ENCODE measurements around the gene BPIFA3.

Gene BPIFA3

DNA sequence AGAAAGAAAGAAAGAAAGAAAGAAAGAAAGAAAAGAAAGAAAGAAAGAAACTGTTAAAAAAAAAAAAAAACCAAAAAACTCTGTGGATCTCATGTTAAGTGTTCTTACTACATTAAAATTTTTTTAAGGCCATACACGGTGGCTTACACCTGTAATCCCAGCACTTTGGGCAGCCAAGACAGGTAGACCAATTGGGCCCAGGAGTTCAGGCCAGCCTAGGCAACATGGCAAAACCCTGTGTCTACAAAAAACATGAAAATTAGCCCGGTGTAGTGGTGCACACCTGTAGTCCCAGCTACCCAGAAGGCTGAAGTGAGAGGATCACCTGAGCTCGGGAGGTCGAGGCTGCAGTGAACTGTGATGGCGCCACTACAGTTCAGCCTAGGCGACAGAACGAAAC lies 14.1 kb downstream of the BPIFA3 start:
- H3K4me1 ChIP-seq (ENCODE audit: insufficient read depth, low read length, poor library complexity, severe bottlenecking) = peaks cover 5% of the 10 kb centered on the region

DNA sequence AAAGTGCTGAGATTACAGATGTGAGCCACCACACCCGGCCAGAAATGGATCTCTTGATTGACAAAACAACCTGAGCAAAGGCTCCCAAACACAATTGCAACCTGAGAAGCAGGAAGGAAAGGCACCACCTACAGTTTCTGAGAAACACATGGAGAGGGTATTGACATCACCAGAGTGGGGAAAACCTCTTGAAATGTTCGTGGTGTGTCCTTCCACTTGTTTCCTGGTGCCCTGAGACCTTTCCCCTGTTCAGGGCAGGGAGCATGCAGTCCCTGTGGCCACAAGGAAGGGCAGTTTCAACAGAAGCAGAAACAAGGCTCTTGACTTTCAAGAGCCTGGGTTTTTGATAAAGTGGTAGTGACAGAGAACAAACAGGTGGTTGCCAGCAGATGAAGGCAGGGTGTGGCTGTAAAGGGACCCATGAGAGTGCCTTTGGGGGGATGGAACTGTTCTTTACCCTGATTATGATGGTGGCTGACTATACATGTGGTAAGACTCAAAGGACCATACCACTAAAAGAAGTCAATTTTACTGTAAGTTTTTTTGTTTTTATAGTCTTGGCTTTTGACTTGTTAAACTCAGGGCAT lies 15.4 kb downstream of the BPIFA3 start:
- no peaks in the 10 kb centered on the region for H4K20me1 ChIP-seq (ENCODE audit: insufficient read depth, low read length, poor library complexity, severe bottlenecking)
- no peaks in the 10 kb centered on the region for H3K36me3 ChIP-seq (ENCODE audit: insufficient read depth, low read length)
- H3F3A ChIP-seq (ENCODE audit: low read depth) = no peaks in the 10 kb centered on the region
- TF ChIP-seq, protein P1, sequence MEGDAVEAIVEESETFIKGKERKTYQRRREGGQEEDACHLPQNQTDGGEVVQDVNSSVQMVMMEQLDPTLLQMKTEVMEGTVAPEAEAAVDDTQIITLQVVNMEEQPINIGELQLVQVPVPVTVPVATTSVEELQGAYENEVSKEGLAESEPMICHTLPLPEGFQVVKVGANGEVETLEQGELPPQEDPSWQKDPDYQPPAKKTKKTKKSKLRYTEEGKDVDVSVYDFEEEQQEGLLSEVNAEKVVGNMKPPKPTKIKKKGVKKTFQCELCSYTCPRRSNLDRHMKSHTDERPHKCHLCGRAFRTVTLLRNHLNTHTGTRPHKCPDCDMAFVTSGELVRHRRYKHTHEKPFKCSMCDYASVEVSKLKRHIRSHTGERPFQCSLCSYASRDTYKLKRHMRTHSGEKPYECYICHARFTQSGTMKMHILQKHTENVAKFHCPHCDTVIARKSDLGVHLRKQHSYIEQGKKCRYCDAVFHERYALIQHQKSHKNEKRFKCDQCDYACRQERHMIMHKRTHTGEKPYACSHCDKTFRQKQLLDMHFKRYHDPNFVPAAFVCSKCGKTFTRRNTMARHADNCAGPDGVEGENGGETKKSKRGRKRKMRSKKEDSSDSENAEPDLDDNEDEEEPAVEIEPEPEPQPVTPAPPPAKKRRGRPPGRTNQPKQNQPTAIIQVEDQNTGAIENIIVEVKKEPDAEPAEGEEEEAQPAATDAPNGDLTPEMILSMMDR (conservative IDR thresholded peaks at IDR 0.05; ENCODE audit: low read length) = no peak
- TF ChIP-seq EZH2phosphoT487 (IDR thresholded peaks at IDR 0.05; ENCODE audit: borderline replicate concordance) = no peak
- no peaks in the 10 kb centered on the region for H3K9me2 ChIP-seq (replicated peaks; ENCODE audit: low read depth, low read length)
- H3K9ac ChIP-seq (ENCODE audit: low read depth, low read length, poor library complexity, severe bottlenecking) = no peak overlapping the region
- H3K4me1 ChIP-seq (ENCODE audit: insufficient read depth, low read length, poor library complexity, severe bottlenecking) = peaks cover 5% of the 10 kb centered on the region
- no peaks in the 10 kb centered on the region for H3K27me3 ChIP-seq (ENCODE audit: insufficient read depth, low read length, poor library complexity, severe bottlenecking)
- no peak overlapping the region for H3K4me2 ChIP-seq (ENCODE audit: low read depth, low read length, poor library complexity, severe bottlenecking)
- no peak overlapping the region for H3K4me3 ChIP-seq (ENCODE audit: low read length, poor library complexity, severe bottlenecking)
- no peak overlapping the region for H2AFZ ChIP-seq (ENCODE audit: low read length)
- H3K9me3 ChIP-seq (ENCODE audit: insufficient read depth, low read depth, low read length) = no peaks in the 10 kb centered on the region
- no peaks in the 10 kb centered on the region for H3K79me2 ChIP-seq (ENCODE audit: insufficient read depth, low read length)

More for the DNA sequence above, 14.1 kb downstream of the BPIFA3 start:
- no peaks in the 10 kb centered on the region for H4K20me1 ChIP-seq (ENCODE audit: insufficient read depth, low read length, poor library complexity, severe bottlenecking)
- no peaks in the 10 kb centered on the region for H3K9me2 ChIP-seq (replicated peaks; ENCODE audit: low read depth, low read length)
- TF ChIP-seq, protein P1 (conservative IDR thresholded peaks at IDR 0.05; ENCODE audit: low read length) = no peak
- TF ChIP-seq EZH2phosphoT487 (IDR thresholded peaks at IDR 0.05; ENCODE audit: borderline replicate concordance) = no peak
- H3K4me2 ChIP-seq (ENCODE audit: low read depth, low read length, poor library complexity, severe bottlenecking) = no peak overlapping the region
- H3K36me3 ChIP-seq (ENCODE audit: insufficient read depth, low read length) = no peaks in the 10 kb centered on the region
- no peaks in the 10 kb centered on the region for H3F3A ChIP-seq (ENCODE audit: low read depth)
- H3K4me3 ChIP-seq (ENCODE audit: low read length, poor library complexity, severe bottlenecking) = no peak overlapping the region
- H3K79me2 ChIP-seq (ENCODE audit: insufficient read depth, low read length) = no peaks in the 10 kb centered on the region
- no peaks in the 10 kb centered on the region for H3K9me3 ChIP-seq (ENCODE audit: insufficient read depth, low read depth, low read length)
- no peak overlapping the region for H2AFZ ChIP-seq (ENCODE audit: low read length)
- H3K27me3 ChIP-seq (ENCODE audit: insufficient read depth, low read length, poor library complexity, severe bottlenecking) = no peaks in the 10 kb centered on the region
- H3K9ac ChIP-seq (ENCODE audit: low read depth, low read length, poor library complexity, severe bottlenecking) = no peak overlapping the region

DNA sequence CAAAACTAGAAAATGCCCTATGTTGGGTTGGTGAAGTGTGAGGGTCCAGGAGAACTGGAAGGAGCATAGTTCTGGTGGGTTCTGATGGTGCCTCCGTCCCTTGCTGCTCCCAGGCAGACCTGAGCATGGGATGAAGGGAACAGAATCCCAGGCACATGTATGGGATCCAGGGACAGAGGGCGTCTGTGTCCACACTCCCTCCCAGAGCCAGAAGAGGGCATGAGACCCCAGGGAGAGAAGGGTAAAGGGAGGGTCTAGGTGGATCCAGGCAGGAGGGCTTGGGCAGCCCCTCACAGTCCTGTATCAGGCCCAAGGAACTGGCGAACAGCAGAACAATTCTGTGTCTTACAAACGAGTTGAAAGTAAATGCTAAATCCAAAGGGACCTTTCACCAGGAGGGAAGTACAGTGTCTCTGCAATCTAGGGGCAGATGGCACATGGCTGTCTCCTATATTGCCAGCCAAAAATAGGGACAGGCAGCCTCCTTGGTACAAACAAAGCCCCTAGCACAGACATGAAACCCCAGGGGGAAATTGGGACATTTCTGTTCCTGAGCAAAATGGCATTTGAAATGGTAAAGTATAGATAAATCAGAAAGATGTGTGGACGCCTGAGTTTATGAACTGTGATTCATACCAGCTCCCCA lies 16.1 kb downstream of the BPIFA3 start:
- Histone ChIP-seq H3K9me2 (replicated peaks; ENCODE audit: low read depth, low read length) (no peaks in the 10 kb centered on the region), H3K27me3 (ENCODE audit: insufficient read depth, low read length, poor library complexity, severe bottlenecking) (no peaks in the 10 kb centered on the region), H3K36me3 (ENCODE audit: insufficient read depth, low read length) (no peaks in the 10 kb centered on the region), H3K79me2 (ENCODE audit: insufficient read depth, low read length) (no peaks in the 10 kb centered on the region), H3K9ac (ENCODE audit: low read depth, low read length, poor library complexity, severe bottlenecking) (no peak overlapping the region), H4K20me1 (ENCODE audit: insufficient read depth, low read length, poor library complexity, severe bottlenecking) (no peaks in the 10 kb centered on the region), H3F3A (ENCODE audit: low read depth) (no peaks in the 10 kb centered on the region), H3K4me3 (ENCODE audit: low read length, poor library complexity, severe bottlenecking) (no peak overlapping the region), H3K4me1 (ENCODE audit: insufficient read depth, low read length, poor library complexity, severe bottlenecking) (peaks cover 5% of the 10 kb centered on the region), H3K9me3 (ENCODE audit: insufficient read depth, low read depth, low read length) (no peaks in the 10 kb centered on the region), H2AFZ (ENCODE audit: low read length) (no peak overlapping the region), H3K4me2 (ENCODE audit: low read depth, low read length, poor library complexity, severe bottlenecking) (no peak overlapping the region)
- TF ChIP-seq, protein P1 (conservative IDR thresholded peaks at IDR 0.05; ENCODE audit: low read length) = no peak; the same call in 1 of the 2 replicates
- no peak for TF ChIP-seq EZH2phosphoT487 (IDR thresholded peaks at IDR 0.05; ENCODE audit: borderline replicate concordance)

Data from Loucy (cell line).